HG03520 (cell line): ENCODE measurements around the gene AS3MT.
"Not testable (repeated sequence)": the region's sequence is repeated elsewhere in the genome, so short reads cannot be mapped to it uniquely, and the experiment has no call there.

Experiments
- ATAC-seq: cut with Tn5 transposase; IDR thresholded peaks from one replicate; pipeline ENCODE4 v1.9.1; 2021; ENCODE audit warnings: mild to moderate bottlenecking, moderate library complexity; ENCODE audit not compliant: unreplicated experiment

AS3MT gene

DNA sequence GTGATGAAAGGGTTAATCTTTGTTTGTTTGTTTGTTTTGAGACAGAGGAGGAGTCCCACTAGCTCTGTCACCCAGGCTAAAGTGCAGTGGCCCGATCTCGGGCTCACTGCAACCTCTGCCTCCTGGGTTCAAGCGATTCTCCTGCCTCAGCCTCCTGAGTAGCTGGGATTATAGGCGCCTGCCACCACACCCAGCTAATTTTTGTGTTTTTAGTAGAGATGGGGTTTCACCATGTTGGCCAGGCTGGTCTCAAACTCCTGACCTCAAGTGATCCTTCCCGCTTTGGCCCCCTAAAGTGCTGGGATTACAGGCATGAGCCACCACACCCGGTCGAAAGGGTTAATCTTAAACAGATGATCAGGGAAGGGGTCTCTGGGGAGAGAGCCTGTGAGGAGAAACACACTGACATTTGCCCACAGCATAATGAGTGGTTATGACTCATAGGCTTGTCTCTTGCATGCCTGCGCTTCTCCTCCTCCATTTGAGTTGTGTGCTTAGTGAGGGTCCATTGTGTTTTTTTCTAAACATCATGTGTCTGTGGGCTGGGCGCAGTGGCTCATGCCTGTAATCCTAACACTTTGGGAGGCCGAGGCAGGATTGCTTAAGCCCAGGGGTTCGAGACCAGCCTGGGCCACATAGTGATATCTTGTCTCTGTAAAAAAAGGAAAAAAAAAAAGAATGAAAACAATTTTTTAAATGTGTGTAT is 13.4 kb upstream of the AS3MT start:
- not testable (repeated sequence) for ATAC-seq

DNA sequence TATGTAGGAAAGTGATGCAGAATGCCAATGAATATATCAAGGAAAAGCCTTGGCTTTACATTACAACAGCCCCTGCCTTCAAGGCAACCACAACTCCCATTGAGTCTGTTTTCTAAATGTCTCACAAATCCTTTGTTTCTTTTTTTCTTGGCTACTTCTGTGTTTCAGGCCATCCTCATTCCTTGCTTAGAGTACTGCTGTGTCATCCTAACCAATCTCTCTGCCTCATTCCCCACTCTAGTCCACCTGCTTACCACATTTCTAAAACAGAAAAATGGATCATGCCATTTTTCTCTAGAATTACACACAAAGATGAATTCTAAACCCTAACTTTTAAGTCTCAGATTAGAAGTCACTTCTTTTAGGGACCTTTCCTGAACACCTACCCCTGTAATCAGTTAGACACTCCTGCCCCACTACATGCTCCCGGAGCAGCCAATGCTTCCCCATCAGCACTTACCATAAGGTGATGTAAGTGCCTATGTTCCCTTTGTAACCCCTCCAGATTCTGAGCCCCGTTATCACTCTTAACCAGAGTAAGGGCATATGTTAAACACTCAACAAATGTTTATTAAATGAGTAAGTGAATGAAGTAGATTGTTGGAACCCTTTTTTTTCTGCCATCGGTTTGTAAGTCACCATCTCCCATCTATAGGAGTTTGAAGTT is 12.4 kb upstream of the AS3MT start:
- no peak for ATAC-seq

DNA sequence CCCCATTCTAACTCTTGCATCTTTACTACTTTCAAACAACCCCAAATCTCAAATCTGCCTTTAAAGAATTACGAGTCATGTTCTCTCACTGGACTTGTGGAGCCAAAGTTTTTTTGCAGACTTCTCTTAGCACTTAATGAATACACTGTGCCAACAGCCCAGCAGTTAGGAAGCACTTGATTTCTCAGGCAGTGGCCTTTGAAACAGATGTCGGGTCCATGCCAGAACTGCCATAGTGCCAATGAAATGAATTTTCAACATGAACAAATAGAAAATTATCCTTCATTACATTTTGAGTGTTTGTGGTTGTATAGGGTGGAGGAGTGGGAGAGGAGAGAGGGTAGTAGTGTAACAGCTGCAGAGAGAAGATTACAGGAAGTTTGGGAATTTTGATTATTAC is 9.4 kb upstream of the AS3MT start:
- ATAC-seq, result no peak

DNA sequence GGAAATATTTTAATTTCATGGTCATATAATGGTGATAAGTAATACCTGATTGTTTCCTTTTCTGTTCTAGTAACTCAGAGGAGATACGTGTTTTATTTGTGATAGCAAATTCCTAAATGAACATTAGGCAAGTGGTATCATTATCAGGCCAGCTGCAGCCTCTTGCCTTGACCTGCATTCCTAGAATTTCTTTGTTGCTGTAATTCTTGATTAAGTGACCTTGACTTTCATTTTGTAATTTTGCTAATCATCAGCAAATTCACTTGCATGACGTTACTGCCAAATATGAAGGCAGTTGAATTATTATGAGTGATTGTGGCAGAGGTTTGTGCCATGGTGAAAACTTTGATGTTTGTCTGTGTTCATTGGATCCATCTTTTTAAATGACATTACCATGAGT is 5.6 kb upstream of the AS3MT start:
- no peak for ATAC-seq

DNA sequence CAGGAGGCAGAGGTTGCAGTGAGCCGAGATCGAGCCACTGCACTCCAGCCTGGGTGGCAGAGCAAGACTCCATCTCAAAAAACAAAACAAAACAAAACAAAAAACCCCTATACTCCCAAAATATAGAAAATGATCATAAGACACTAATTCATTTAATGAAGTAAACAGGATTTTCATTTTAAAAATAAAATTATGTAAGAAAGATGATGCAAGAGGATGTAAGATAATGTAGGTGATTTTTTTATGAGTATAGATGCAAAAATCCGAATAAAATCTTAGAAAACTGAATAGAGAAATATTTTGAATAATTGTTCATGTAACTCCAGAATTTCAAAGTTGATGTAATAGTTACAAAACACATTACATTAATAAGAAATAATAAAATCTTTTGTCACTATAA is 3.6 kb upstream of the AS3MT start:
- no peak for ATAC-seq

DNA sequence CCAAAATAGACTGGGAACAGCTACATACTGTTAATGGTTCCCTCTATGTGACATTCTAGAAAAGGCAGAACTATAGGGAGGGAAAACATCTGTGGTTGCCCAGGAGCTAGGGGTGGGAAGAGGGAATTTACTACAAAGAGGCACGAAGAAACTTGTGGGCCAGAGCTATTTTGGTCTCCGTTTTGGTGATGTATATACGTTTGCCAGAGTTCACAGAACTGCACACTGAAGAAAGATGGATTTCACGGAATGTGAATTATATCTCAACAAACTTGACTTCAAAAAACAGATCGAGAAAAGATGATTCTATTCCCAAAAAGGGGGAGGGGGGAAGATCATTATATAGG is 386 bp upstream of the AS3MT start:
- no peak for ATAC-seq

DNA sequence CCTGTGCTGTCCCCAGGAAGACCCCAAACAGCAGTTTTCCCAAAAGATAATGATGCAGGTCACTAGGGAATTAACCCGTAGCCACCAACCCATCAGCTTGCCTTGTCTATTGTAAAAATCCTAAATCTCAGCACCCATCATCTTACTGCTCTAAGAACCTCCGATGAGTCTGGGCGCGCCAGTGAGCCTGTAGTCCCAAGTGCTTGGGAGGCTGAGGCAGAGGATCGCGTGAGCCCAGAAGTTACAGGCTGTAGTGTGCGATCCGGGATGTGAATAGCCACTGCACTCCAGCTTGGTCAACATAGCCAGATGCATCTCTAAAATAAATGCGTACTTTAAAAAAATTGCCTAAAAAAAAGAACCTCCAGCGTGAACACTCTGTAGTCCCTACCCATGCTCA is 951 bp downstream of the AS3MT start:
- ATAC-seq, result no peak

DNA sequence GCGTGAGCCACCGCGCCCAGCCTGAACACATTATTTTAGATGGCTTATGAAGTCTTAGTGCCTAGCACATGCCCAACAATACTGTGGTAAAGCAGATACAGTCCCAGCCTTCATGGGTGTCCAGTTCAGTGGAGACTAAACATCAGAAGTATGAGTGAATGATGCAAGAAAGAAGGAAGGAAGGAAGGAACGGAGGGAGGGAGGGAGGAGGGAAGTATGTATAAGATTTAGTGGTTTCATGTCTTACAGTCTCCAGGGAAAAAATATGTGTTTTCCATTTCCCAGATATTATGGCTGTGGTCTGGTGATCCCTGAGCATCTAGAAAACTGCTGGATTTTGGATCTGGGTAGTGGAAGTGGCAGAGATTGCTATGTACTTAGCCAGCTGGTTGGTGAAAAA is 2.9 kb downstream of the AS3MT start:
- no peak for ATAC-seq

DNA sequence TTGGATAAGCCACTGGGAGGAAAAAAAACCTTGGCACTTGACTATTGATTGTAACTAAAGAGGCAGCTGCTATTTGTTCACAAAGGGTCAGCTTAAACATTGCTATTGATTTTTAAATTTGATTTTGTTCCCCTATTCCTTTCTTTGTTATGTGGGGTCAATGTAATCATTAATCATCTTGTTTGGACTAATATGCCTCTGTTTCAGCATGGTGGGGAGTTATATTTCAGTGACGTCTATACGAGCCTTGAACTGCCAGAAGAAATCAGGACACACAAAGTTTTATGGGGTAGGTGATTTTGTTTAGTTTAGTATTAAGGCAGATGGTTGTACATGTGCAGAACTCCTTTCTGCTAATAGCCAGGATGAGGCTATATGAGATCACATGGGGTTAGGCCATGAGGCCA is 7.5 kb downstream of the AS3MT start:
- no peak for ATAC-seq

DNA sequence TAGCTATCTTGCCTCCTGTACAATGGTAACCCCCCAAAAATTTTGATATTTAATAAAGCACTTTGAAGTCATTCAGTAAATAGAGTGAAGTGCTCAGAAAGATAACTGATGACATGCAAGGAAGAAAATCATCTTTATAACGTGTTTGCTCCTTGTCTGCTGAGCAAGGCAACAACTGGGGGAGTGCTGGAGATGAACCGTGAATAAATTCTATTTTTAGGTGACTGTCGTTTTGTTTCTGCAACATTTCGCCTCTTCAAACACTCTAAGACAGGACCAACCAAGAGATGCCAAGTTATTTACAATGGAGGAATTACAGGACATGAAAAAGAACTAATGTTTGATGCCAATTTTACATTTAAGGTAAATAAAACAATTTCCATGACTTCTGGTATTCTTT is 9.4 kb downstream of the AS3MT start:
- ATAC-seq, result no peak

DNA sequence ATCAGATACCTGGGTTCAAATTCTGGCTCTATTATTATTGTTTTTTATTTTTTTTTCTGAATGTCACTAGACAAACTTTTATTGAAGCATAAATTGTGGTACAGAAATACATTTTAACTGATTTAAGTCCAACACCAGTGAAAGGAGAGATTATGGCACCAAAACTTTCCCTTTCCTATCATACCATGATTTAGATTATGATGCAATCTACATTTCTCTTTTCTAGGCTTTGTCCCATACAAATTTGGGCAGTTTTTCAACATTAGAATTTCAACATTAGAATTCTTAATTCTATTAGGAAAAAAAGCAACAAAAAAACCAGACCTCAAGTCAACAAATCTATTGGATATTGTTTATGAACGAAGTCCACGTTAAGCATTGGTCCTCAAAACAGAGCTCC is 11.0 kb downstream of the AS3MT start:
- ATAC-seq, result no peak

DNA sequence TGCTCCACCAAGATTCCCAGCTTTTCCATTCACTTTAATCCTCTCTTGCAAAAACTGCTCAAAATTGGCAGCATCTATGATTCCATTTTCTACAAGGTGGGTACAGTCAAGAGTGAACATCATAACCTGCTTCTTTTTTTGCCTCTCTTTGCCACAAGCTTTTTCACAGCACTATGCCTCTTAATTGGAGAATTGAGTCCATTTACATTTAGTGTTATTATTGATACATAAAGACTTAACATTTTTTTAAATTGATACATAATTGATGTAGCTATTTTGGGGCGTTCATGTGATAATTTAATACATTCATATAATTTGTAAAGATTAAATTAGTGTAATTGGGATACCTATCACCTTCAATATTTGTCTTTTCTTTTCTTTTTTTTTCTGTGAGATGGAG is 18.8 kb downstream of the AS3MT start:
- no peak for ATAC-seq

DNA sequence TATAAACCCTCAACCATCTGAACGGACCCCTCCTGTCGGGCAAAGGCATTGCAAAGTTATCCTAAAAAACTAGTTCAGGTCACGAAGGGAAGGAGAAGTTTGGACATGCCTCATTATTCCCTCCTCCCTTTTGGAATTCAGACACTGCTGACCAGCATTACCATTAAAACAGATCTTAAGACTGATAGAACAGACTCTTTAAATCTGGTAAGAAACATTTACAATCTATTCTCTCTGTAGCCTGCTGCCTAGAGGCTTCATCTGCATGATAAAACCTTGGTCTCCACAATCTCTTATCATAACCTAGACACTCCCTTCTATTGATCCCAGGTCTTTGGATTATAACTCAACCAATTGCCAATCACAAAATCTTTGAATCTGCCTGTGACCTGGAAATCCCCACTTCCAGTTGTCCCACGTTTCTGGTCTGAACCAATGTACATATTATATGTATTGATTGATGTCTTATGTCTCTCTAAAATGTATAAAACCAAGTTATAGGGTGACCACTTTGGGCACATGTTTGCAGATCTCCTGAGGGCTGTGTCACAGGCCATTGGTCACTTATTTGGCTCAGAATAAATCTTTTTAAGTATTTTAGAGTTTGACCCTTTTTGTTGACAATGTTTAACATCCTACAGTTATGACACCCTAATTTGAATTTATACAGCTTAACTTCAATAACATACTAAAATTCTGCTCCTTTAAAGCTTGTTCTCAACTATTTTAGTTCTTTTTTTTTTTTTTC is 25.4 kb downstream of the AS3MT start:
- ATAC-seq, result no peak

DNA sequence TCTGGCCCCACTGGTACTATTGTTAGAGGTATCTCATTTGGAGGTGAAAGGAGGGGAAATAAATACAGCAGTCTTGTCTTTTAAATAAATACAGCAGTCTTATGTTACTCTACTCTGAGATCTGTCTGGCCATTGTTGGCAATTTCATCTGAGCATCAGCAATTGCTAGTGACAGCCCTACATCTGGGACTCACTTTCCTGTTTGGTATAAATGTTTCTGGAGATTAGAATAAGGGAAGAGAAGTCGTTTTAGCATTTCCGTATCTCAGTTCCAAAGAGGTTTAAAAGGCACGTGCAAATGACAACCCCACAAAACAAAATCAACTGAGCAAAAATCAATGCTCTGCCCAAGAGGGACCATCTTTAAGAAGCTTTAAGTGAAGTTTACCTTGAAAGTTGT is 30.7 kb downstream of the AS3MT start:
- ATAC-seq, result no peak

DNA sequence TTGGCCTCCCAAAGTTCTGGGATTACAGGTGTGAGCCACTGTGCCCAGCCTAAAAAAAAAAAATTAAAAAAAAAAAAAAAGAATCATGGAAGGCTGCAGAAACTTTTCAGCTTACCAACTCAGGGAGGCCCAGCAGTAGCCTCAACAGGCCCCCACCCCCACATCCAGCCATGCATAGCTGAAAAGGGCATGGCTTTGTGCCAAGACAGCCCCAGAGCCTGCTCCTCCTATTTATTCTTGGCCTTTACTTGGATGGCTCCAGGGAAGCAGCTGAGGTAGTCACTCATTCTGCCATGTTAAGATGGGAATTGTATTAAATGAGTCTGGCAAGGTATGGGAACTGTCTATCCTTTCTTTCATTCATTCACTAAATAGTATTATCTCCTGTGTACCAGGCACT is 35.1 kb downstream of the AS3MT start:
- ATAC-seq, result no peak

DNA sequence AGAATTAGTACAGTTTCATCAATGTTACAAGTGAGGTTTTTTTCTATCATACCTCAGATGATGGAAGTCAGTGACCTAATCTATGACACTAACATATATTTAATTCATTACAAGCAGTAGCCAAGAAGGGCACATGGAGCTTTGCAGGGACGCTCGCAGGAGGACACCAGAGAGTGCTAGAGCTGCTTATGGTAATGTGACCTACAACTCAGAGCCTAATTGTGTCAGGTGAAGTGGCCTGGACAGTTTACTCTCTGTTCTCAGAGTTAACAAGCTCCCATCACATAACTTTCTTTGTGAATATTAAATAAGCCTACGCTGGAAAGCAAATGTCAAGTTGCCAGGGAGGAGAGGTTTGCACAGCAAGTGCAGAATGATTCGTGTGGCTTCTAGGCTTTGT is 37.2 kb downstream of the AS3MT start:
- ATAC-seq, result no peak

DNA sequence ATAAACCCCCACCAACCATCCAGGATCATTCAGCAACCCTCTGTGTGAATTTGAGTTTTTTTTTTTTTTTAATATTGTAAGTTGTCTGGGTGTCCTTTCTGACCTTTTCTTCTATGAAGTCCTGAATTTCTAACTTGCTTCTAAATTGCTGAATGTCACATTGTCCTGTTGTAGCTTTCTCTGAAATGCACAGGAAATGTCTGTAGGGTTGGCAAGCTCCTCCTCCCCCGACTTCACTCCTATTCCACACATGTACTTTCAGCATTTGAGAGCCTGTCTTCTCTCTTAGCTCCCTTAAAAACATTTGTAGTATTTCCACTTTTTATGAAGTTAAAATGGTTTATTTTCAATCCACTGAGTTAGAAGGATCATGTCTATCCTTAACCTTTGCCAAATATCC is 45.5 kb downstream of the AS3MT start:
- no peak for ATAC-seq

DNA sequence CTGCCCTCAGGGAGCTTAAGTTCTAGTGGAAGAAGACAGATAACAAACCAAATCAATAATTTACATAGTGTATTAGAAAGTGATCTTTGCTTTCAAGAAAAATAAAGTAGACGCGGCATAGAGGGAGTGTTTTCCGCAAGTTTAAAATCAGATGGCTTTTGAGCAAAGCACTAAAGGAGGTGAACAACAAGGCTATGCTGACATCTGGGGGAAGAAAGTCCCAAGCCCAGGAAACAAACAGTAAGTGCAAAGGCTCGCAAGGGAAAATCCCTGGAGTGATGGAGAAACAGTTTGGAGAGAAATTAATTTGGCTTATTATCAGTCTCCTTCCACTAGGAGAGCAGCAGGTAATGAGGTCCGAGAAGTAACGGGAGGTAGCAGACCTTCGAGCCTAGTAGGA is 46.9 kb downstream of the AS3MT start:
- ATAC-seq, result no peak

DNA sequence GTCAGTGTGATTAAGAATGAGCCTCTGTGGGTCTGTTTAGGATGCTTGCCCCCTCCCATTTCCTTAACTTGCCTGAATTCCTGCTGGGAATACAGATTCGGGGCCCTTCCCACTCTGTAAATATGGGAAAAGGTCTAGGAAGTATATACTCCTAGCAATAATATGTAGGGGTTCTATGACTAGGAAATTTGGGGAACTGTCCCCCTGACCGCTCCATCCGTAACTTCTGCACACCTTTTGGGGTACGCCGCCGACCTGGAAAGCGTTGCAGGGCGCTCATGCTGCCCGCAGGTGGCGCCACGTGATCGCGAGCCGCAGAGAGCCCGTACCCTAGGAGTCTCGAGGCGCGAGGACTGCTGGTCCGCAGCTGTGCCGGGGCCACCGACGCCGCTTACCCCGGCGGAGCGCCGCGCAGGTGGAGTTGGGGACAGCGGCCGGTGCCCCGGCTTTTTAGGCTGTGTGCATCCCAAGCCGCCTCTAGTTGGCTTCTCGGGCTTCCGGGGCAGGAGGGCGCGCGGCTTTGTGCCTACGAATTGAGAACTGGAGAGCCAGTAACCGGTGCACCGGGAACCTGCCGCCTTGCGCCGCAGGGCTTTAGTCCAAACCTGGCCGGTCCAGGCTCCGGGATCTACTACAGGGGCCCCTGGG is 48.2 kb downstream of the AS3MT start:
- peak; percentile 31 for ATAC-seq

DNA sequence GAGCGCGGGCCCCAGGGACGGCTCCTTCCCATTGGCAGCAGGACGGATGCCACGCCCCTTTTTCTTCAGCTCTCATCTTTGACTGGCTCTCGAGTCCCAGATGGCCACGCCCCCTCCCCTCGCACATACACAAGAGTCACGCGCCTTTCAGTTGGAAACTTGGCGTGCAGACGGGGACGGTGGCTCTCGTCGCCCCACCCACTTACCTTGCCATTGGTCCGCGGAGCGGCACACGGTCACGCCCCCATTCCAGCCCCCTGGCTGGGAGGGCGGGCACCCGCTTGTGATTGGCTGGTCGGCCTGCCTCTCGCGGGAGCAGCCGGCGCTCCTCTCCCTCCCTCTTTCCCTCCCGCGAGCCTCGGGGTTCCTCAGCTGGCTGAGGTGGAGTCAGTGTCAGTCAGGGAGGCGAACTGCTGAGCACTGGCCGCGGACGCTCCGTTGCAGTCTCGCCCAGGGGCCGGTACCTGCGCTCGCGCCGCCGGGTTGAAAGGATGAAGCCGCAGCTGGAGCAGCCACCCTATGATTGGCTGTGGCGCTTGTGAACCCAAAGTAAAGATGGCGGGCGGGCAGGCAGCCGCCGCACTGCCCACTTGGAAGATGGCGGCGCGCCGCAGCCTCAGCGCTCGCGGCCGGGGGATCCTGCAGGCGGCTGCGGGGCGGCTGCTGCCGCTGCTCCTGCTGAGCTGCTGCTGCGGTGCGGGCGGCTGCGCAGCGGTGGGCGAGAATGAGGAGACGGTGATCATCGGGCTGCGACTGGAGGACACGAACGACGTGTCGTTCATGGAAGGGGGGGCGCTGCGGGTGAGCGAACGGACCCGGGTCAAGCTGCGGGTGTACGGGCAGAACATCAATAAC is 48.9 kb downstream of the AS3MT start, which contains the start of gene CNNM2:
TSS of gene CNNM2 (plus strand) at position 333 of the 855 bp plus-strand sequence. CDS start at position 520, 187 bp downstream.
- peak; percentile 85 for ATAC-seq

DNA sequence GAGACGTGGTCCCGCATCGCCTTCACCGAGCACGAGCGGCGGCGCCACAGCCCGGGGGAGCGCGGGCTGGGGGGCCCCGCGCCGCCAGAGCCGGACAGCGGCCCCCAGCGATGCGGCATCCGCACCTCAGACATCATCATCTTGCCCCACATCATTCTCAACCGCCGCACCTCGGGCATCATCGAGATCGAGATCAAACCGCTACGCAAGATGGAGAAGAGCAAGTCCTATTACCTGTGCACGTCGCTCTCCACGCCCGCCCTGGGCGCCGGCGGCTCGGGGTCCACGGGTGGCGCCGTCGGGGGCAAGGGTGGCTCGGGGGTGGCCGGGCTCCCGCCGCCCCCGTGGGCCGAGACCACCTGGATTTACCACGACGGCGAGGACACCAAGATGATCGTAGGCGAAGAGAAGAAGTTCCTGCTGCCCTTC is 49.6 kb downstream of the AS3MT start:
- no peak for ATAC-seq
